ENCODE data around the gene SYT9.
A peak's percentile ranks its signal among the peaks of the same experiment; 100 is the strongest.

Gene SYT9

DNA sequence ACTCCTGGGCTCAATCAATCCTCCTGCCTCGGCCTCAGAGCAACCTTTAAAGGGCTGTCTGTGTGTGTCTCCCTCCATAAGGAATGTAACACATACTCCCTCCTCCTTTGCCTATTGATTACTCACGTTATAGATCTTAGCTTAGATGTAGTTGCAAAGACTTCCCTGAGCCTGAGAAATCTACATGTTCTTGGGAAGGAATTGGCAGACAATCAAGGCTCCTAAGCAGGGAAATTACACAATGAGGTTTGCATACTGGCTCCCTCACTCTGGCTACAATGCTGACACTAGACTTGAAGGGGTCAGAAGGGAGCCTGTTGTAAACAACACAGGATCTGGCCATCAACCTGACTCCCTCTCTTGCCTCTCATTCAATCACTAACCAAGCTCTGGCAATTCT is 228.4 kb downstream of the SYT9 start:
- no peak for DNase-seq

DNA sequence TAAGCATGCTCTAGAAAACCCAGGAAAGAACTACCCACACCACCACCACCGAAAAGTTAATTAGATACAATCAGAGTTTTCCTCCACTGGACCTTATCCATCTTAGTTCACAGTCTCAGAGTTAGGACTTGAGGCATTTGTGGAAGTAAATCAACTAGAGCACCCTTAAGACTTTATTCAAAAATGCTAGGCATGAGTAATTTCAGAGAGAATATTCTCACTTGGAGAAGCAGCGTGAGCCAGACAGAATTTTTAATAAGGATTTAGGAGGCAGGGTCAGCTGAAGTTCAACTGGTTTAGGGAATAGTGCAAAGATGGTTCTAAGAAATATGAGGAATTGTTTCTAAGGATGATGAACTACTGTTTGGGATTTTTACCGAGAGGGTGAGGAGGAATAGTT is 232.4 kb downstream of the SYT9 start:
- DNase-seq, result no peak

DNA sequence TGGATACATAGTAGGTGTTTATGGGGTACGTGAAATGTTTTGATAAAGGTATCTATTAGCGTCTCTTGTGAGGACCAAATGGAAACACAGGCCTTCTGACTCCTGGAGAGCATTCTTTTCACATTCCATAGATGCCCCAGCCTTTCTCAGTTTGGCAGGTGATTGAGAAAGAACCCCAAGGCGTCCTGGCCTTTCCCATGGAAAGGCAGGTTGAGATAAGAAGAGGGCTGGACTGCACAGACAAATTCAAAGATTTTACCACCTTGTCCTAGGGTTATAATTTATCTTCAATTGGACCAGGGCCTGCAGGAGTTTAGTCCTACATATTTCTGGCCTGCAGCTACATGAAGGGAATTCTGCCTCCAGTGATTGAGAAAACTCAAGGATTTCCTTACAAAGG is 232.9 kb downstream of the SYT9 start:
- DNase-seq, result no peak

DNA sequence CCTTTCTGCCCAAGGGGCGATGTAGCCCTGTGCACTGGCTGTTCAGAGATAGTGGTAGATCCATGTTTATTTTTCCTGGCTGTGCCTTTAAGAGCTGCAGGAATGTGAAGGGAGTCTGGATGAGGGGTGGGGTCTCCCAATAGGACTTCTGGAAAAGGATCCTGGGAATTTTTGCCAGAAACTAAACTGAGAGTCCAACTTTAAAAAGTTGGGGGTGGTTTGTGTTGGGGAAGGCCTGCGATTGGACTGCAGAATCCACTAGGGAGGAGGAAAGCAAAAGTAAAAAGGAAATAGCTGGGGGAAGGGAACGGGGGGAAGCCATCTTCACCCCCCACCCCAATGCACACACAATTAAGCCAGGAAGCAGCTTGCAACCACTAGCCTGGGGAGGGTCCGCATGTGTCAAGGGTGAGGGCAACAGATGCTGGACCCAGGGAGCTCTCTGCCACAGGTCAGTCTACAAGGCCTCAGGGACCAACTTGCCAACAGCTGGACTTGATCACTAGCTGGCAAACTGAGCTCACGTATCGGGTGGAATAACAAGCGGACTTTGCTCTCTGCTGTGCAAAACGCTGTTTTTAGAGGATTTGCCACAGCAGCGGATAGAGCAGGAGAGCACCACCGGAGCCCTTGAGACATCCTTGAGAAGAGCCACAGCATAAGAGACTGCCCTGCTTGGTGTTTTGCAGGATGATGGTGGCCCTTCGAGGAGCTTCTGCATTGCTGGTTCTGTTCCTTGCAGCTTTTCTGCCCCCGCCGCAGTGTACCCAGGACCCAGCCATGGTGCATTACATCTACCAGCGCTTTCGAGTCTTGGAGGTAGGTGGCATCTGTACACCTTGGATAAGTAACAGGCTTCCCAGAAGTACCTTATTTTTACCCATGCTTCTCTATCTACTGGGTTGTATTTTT is 233.7 kb downstream of the SYT9 start, which contains the start of gene OLFML1:
Gene OLFML1 (plus strand): TSS at position 321 of the 912 bp plus-strand sequence. CDS start 370 bp downstream, at position 691.
- no peak for DNase-seq

DNA sequence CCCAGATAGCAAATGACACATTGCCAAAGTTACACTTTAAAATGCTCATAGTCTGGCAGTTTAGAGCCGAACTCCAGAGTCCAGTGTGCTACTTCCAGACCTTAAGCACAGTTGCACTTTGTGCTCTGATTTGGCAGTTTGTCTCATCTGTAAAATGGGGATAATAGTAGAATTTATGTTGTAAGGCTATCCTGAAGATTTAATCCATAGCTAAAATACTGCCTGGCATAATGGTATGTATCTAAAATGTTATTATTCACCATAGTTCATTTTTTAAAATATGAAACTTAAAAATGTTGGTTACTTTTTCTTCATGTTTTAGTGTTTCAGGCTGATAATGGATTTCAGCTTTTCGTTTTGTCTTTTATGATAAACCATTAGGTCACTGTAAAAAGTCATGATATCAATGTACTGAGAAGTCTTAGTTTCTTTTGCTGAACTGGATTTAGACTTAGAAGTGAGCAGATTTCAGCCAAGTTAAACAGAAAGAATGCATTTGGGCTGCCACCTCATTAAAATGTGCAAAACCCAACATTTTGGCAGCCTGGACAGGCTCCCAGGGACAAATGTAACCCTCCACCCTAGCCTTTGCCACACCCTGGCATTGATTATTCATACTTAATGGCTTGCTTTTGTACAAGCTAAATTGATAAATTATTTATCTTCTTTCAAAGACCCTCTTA is 234.5 kb downstream of the SYT9 start:
- DNase-seq, result no peak

DNA sequence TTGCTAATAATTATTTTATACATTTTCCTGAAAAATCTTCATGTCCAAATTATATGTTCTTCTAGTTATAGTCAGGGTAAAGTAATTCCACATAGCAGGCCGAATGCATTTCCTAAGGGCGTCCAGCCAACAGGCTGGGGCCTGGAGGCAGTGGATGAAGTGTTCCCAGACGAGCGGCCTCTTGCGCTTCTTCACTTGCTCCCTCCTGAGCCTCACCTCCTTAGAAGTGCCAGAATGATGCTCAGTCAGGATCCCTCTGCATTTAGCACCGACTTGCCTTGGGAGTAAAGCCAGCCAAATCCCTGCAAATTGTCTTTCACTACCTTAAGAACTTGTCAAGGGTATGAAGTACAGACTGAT is 235.1 kb downstream of the SYT9 start:
- no peak for DNase-seq

DNA sequence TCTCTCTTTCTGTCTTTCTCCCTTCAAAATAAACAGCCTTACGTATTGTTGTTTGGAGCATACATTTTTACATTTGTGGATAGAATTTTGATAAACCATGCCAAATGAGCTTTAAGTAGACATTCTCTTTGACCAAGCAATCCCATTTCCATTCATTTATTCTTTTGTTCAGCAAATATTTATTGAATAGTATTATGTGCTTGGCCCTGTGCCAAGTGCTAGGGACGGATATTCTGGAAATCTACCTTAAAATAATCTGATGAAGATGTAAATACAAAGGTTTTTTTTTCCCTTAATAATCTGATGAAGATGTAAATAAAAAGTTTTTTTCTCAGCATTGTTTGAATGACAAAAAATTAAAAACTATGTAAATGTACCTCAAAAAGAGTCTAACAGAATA is 235.7 kb downstream of the SYT9 start:
- DNase-seq, result no peak

DNA sequence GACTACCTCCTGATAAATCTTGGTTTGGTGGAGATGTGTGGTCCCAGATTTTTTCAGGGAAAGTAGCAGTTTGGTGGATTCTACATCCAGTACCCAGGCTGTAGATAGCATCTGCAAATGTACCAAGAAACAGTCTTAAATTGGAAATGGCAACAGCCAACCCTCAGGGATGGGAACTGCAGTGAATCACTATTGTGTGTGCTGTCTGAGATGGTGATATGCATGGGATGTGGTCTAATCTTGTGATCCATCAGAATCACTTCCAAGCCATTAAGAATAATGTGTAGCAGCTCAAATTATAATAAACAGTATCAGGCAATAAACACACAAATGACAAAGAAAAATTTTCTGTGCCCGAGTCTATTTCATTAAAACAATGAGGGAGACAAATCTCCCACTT is 237.0 kb downstream of the SYT9 start:
- no peak for DNase-seq

DNA sequence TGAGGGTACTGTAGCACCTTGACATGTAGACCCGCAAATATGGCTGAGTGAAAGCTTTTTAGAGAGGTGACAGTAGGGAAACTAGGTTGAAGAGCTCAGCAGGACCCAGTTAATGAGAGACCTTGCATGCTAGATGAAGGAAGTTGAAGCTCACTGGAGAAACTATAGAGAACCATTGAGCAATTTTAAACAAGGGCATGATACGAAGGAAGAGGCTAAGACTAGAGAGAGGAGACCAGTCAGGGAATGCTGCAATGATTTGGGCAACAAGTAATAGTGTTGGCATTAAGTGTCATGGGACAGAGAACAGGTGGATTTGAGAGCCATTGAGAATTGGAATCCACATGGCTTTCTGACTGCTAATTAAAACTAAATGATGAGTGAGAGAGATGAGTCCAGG is 237.7 kb downstream of the SYT9 start:
- no peak for DNase-seq

DNA sequence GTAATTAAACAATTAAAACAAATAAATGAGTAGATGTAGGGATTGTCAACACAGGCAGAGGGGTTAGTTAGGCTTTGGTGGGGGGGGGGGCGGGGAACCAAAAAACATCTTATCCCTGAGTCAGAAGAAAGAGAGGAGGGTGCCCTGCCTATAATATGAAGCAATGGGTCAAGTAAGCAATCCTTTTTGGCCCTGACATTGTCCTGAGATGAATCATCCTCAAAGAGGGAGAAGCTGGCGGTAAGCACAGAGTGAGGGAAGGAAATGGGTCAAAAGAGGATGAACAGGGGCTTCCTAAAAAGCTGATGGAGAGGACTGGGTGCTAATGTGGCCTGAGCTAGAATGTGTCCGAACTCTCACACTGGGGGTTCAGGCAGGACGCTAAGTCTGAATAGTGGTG is 238.3 kb downstream of the SYT9 start:
- no peak for DNase-seq

DNA sequence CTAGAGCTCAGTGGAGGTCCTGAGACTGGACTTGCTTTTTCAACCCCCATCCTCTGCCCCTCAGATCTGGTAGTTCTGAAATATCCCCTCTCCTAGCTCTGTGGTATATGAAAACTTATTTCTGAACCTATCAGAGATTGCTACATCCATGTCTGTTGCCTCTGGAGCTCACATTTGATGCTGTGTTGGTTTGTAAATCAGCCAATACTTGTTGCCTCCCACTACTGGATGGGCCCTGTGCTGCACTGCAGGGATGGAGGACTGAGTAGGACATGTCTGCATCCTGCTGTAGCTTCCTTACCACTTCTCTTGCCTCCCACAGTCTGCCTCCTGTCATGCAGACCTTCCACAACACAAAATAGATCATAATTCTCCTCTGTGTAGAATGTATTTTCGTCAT is 238.8 kb downstream of the SYT9 start:
- DNase-seq, result no peak

DNA sequence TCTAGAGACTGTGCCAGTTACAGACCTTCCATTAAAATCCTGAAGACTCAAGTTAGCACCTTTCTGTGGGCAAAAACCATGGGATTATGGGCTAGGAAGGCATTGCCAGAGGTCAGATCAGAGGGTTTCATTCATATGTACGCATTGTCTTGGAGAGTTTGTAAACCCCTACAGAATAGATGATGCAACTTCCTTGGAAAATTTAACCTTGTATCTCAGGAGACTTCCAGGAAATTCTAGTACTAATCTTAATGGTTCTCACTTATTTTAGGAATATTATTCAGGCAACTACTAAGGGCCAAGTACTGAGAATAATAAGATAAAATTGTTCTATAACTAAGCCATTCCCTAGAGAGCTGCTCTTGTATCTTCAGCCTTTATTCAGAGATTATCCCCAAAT is 240.5 kb downstream of the SYT9 start:
- no peak for DNase-seq

DNA sequence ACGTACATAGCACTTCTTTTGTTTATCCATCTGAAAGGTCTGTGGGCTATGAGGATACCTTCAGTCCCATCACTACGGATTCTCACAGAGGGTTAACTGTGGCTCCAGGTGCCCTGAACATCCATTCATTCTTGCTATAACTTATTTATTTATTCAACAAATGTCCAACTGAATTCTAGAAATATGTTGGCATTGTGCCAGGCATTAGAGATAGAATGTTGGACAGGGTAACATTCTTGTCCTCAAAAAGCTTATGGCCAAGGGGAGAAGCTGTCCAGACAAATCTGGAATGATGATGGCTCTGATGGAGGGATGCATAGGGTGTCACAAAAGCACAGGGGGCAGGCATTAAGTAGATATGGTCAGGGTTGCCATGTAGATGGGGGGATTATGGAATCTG is 242.0 kb downstream of the SYT9 start:
- DNase-seq, result no peak

DNA sequence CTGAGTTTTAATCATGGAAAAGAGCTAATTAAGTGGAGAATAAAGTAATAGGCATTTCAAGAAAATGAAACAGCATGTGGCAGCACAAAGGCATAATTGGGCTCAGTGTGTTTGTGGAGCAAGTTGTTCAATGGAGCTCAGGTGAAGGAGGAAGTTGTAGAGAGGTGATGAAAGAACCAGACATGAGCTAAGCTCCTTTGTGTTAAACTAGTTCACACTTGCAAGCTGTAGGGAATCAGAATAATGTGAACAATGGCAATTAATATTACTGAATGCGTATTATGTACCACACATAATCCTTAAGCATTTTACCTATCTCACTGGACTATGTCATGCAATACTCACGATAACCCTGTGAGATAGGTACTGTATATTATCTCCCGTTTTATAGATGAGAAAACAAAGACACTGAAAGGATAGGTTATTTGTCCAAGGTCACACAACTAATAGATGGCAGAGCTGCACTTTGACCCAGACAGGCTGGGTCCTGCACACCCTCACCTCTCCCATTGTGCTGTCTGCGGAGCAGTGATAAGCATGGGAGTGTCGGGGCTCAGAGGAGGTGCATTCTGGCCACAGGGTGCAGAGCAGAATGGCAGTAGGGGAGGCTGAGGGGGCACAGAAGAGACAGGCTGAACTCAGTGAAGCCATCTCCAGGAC is 242.5 kb downstream of the SYT9 start:
- DNase-seq, result no peak

DNA sequence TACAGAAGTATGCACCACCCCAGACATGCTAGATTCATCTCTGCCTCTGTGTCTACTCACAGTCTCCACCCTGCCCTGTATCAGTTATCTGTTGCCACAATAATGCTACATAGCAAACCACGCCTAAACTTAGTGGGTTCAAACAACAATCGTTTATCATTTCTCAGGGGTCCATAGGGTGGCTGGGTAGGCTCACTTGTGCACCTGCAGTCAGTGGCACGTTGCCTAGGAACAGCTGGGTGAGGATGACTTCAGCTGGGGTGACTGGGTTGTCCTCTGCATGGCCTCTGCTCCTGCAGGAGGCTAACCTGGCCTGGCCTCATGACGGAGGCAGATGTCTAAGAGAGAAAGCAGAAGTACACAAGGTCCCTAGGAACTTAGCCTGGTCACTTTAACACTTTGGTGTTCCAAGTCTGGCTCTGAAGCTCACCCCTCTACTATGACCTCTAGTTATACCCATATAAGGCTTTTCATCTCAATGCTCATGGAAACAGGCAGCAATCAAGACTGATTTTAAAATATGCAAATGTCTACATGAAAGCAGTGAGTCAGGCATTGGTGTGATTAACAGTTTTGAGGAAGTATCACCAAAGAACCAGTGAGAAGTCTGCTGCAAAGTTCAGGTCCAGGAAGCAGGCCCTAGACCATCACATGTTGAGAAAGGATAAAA is 244.3 kb downstream of the SYT9 start:
- DNase-seq, result peak in 1 of 14 donors; percentile 20

DNA sequence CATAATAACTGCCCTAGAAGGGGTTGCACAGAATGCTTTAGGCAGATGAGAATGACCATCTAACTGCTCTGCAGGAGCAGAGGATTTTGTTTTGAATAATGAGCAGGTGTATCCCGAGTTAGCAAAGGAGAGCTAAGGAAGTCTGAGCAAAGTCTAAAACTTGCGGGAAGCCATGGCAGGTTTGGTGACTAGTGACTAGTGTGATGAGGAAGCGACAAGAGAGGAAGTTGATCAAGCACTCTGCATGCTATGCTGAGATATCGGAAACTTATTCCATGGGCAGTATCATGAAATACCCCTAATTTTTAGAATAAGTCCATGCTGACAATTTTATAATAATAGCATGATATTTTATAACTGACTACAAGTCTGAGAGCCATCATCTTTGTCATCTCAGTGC is 246.5 kb downstream of the SYT9 start:
- DNase-seq, result no peak

DNA sequence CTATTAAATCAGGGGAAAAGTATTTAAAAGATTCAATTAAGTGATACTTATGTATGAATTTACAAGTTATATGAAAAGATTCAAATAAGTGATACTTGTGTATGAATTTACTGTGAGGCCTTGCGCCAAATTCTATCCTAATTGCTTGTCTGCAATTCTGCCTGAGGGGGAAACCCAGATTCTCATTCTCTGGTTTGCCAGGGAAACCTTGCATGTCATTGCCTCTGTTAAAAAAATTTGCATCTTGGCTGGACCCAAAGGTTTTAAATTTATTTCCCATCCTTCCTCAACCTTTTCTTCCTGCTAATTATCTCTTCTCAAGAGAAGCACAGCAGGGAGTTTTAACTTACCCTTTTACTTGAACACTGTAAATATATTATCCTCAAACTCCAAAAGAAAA is 247.4 kb downstream of the SYT9 start:
- DNase-seq, result no peak

DNA sequence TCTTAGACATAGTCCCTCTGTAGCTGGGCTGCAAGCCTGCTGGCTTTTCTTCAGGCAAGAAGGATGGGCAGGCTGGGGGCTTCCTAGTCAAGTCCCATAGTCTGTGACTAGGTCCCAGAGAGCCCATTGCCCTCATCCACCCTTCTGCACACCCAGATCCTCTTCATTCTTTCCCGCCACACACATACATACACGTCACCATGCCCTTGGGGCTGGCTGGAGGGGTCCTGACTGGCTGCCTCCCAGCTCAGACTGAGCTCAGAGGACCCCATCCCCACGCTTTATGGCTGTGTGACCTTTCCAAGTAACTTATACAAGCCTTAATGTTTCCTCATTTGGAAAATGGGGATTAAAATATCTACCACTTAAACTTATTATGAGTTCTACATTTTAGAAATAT is 248.5 kb downstream of the SYT9 start:
- DNase-seq, result no peak

DNA sequence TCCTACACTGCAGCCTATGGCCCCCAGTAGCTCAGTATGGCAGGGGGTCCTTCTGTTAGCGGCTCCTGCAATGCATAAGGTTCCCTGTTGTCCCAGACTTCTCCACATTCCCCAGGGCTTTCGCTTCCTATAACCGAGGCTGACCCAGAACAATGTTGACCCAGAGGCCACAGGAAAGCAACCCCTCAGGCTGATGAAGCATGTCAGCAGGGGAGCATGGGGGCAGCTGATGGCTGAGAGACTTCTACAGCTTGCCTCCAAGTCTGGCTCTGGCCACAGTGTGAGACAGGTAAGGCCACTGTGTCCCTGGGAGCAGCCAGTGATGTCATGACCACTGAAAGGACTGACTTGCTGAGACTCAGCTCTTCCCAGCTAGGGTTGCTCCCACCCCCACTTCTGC is 249.5 kb downstream of the SYT9 start:
- DNase-seq, result no peak

DNA sequence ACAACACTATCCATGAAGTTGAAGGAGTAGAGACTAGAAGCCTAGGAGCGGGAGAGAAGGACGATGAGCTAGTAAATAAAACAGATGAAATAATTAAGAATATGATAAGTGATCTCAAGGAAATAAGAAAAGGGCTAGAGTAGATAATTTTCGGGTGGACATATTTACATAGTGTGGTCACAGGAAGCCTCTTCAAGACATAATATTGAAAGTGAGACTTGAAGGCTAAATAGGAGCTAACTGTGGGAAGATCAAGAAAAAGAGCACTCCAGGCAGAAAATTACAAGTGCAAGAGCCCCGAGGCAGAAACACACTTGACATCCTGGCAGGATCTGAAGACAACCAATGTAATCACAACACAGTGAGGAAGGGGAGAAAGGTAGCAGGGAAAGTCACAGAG is 250.2 kb downstream of the SYT9 start:
- no peak for DNase-seq

DNA sequence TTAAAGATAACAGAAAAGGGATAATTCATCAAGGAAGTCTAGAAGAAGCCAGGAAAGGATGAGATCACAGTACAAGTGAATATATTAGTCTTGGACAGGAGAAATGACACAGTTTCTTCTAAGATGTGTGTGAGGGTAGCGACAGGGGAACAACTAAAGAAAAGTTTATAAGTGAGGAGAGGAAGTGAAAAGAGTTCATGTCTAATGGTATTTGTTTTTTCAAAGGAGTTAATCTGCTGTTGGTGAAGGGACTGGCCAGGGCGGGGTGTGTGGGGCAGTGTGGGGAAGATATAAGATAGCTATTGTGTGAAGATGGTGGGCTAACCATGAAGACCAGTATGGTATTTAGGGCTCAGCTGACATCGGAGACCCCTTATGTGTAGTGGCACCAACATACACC is 254.5 kb downstream of the SYT9 start:
- no peak for DNase-seq

DNA sequence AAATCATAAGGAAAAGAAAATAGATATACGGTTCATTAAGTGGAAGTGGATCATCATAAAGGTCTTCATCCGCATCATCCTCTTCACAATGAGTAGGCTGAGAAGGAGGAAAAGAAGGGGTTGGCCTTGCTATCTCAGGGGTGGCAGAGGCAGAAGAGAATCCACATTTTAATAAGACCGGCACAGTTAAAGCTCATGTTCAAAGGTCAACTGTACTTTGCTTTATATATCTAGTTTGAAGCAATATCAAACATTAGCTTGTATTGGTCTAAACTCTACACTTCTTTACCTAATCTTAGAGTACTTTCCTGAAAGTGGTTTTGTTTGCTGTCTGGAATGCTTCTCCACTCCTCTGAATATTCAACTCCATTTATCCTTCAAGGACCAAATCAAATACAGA is 256.4 kb downstream of the SYT9 start:
- no peak for DNase-seq

DNA sequence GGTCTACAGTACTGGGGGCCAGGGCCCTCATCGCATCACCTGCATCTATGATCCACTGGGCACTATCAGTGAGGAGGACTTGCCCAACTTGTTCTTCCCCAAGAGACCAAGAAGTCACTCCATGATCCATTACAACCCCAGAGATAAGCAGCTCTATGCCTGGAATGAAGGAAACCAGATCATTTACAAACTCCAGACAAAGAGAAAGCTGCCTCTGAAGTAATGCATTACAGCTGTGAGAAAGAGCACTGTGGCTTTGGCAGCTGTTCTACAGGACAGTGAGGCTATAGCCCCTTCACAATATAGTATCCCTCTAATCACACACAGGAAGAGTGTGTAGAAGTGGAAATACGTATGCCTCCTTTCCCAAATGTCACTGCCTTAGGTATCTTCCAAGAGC is 258.3 kb downstream of the SYT9 start:
- no peak for DNase-seq

Data from C1 segment of cervical spinal cord (tissue), 14 donors.